ENCODE measurements around the gene SERINC3.

Gene SERINC3

GRCh38 chr20:44532981-44533331 is 11.1 kb upstream of the SERINC3 start:
- DNase-seq (ENCODE audit: low read depth), result no peak

- no peak for DNase-seq (ENCODE audit: low read depth)
These were observed 10.6 kb upstream of the SERINC3 start for GRCh38 chr20:44532259-44532980.

GRCh38 chr20:44528309-44528708 is 6.4 kb upstream of the SERINC3 start:
- DNase-seq (ENCODE audit: low read depth), result no peak

GRCh38 chr20:44527716-44528199 is 5.9 kb upstream of the SERINC3 start:
- DNase-seq (ENCODE audit: low read depth), result no peak

- no peak for DNase-seq (ENCODE audit: low read depth)
These were observed 4.3 kb upstream of the SERINC3 start for GRCh38 chr20:44526129-44526528.

GRCh38 chr20:44523746-44524145 is 1.9 kb upstream of the SERINC3 start:
- no peak for DNase-seq (ENCODE audit: low read depth)

- DNase-seq (ENCODE audit: low read depth), result no peak
These were observed 971 bp upstream of the SERINC3 start for GRCh38 chr20:44522841-44523240.

- DNase-seq (ENCODE audit: low read depth), result no peak
These were observed 989 bp downstream of the SERINC3 start for GRCh38 chr20:44520881-44521280.

GRCh38 chr20:44518248-44518647 is 3.6 kb downstream of the SERINC3 start:
- DNase-seq (ENCODE audit: low read depth), result no peak

GRCh38 chr20:44517454-44517853 is 4.4 kb downstream of the SERINC3 start:
- no peak for DNase-seq (ENCODE audit: low read depth)

- DNase-seq (ENCODE audit: low read depth), result no peak
These were observed 5.4 kb downstream of the SERINC3 start for GRCh38 chr20:44516491-44516890.

- DNase-seq (ENCODE audit: low read depth), result no peak
These were observed 8.0 kb downstream of the SERINC3 start for GRCh38 chr20:44513871-44514270.

GRCh38 chr20:44509762-44510161 is 12.1 kb downstream of the SERINC3 start:
- DNase-seq (ENCODE audit: low read depth), result no peak

GRCh38 chr20:44504402-44505307 is 17.2 kb downstream of the SERINC3 start:
- no peak for DNase-seq (ENCODE audit: low read depth)

- no peak for DNase-seq (ENCODE audit: low read depth)
These were observed 18.9 kb downstream of the SERINC3 start for GRCh38 chr20:44502968-44503367.

GRCh38 chr20:44501448-44501847 is 20.4 kb downstream of the SERINC3 start:
- DNase-seq (ENCODE audit: low read depth), result no peak

- no peak for DNase-seq (ENCODE audit: low read depth)
These were observed 21.6 kb downstream of the SERINC3 start for GRCh38 chr20:44500221-44500620.

GRCh38 chr20:44497761-44498160 is 24.1 kb downstream of the SERINC3 start:
- DNase-seq (ENCODE audit: low read depth), result no peak

GRCh38 chr20:44496976-44497375 is 24.9 kb downstream of the SERINC3 start:
- DNase-seq (ENCODE audit: low read depth), result peak; percentile 42

GRCh38 chr20:44495802-44496481 is 25.9 kb downstream of the SERINC3 start:
- no peak for DNase-seq (ENCODE audit: low read depth)

GRCh38 chr20:44495257-44495656 is 26.6 kb downstream of the SERINC3 start:
- no peak for DNase-seq (ENCODE audit: low read depth)

GRCh38 chr20:44494681-44495080 is 27.2 kb downstream of the SERINC3 start:
- DNase-seq (ENCODE audit: low read depth), result no peak

GRCh38 chr20:44494266-44494665 is 27.6 kb downstream of the SERINC3 start:
- no peak for DNase-seq (ENCODE audit: low read depth)
